Activated CD4-positive, CD25-positive, alpha-beta regulatory T cell treated with anti-CD3 and anti-CD28 coated beads, Interleukin-2, amount 50 U/mL, for 16 hours (primary cell): ENCODE results near the gene FOXE1.

Experiments used
- DNase-seq: peaks from one replicate; pipeline ENCODE4 v3.0.0-alpha.2; 2020; ENCODE audit warnings: low read depth, low spot score

FOXE1 gene

DNA sequence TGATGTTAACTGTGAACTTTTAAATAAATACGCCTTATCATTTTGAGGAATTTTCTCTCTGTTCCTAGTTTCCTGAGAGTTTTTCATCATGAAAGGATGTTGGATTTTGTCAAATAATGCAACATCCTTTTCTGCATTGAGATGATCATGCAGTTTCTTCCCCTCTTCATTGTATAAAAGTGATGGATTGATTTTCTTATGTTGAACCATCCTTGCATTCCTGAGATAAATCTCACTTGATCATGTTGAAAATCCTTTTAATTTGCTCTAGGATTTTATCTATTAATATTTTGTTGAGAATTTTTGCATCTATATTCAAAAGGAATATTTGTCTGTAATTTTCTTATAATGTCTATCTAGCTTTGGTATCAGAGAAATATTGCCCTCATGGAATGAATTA is 13.3 kb downstream of the FOXE1 start:
- no peak for DNase-seq

DNA sequence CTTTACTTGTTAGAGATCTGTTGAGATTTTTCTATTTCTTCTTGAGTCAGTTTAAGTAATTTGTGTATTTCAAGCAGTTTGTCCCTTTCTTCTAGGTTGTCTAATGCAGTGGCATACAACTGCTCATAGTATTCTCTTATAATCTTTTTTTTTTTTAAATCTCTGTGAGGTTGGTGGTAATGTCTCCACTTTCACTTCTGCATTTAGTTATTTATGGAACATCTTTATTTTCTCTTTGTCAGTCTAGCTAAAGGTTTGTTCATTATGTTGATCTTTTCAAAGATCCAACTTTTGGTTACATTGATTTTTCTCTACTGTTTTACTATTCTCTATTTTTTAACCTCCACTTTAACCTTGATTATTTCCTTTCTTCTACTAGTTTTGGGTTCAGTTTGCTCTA is 13.8 kb downstream of the FOXE1 start:
- DNase-seq, result no peak

DNA sequence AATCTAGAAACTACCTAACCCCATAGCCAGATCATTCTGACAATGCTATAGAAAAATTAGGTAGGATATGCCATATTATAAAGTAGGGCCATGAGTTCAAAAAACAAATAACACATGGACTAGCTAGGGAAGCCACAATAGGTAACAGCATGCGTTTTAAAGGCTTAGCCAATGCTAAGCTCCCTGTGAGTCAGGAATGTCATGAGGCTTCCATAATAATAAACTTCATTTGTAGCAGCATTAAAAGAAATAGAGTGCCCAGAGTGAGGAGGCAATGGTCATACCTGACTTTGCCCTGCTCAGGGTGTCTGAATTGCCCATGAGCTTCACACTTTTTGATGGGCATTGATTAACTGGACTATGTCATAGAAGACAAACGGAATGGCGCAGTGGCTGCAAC is 15.8 kb downstream of the FOXE1 start:
- DNase-seq, result no peak

DNA sequence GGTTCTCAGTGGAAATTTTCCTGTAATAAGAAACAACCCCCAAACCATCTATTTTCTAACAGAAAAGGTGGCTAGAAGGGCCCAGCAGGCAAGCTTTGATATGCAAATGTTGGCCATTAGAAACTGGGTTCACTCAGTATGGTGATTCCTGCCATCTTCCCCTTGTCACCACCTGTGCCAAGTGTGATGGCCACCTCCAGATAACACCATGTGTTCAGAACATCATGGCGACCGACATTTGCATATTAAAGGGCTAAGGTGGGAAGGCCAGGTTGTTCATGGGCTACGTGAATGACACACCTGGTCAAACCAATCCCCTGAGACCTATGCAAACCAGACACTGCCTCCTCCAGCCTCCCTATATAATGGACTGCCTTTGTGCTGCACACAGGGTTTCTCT is 20.4 kb downstream of the FOXE1 start:
- DNase-seq, result no peak

DNA sequence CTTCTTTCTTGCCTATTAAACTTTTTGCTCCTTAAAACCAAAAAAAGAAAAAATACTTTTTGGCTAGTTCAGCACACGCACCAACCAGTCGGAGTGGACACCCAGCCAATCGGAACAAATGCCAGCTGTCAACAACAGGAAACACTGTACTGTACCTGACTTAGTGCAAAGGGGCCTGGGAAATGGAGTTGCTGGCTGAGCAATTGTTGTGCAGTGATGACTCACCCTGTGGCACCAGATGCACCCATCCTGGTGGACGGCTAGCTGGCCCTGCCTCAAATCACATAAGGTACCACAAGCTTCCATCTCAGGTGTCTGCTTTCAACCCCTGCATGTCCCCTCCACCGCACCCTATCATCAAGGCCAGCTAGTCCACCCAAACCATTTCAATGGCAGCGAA is 20.9 kb downstream of the FOXE1 start:
- DNase-seq, result no peak

DNA sequence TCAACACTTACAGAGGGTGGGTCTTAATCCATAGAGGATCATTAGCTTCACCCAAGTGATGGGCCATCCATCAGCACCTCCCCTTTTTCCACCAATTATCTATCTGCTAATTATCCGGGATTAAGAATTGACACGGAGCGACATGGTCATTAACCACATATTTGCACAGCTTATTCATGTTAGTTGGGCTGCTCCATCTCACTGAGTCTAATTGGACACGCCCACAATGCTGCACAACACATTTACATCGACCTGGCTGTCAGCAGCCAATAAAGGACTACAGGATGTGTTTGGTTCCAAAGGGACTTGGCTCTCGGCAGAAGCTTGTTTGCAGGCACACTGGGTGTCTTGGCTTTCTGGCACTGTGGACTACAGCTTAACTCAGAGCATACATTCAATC is 21.6 kb downstream of the FOXE1 start:
- no peak for DNase-seq

DNA sequence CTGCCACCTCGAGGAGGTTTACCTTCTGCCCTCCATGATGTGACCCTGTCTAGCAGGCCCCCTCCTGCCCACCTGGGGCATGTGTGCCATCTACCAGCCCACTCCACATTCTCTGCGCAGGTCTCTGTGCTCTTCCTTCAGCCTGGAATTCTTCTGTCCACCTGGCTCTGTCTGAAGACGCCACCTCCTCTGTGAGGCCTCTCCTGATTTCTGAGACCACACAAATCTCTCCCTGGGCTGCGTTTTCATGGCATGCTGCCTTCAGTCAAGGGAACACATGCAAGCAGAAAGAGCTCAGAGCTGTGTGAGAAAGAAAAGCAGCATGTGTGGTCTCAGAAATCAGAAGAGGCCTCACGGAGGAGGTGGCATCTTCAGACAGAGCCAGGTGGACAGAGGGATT is 22.1 kb downstream of the FOXE1 start:
- DNase-seq, result no peak

DNA sequence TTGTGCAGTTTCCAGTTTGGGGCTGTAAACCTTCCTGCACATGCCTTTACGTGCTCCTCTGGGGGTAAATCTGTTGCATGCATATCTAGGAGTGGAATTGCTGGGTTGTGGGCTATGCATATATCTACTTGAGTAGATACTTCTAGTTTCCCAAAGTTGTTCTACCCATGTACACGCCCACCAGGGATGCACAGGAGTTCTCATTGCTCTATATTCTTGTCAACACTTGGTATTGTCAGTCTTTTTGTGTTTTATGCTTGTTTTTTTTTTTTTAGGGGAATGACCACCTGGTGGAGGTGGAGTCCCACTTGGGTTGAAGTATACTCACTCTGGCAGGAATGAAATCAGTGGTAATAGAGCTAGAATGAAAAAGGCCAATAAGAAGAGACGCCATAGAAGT is 23.0 kb downstream of the FOXE1 start:
- DNase-seq, result no peak

DNA sequence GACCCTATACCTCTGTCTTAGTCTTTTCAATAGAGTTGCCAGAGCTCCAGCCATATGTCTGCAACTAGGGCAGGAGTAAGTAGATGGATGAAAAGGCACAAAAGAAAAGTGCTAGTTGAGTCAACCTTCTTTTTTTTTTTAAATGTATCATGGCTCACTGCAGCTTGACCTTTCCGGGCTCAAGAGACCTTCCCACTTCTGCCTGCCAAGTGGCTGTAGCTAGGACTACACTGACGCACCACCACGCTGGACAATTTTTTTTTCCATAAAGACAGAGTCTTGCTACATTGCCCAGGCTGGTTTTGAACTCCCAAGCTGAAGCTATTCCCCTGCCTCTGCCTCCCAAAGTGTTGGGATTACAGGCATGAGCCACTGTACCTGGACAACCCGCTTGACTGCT is 27.3 kb downstream of the FOXE1 start:
- DNase-seq, result no peak

DNA sequence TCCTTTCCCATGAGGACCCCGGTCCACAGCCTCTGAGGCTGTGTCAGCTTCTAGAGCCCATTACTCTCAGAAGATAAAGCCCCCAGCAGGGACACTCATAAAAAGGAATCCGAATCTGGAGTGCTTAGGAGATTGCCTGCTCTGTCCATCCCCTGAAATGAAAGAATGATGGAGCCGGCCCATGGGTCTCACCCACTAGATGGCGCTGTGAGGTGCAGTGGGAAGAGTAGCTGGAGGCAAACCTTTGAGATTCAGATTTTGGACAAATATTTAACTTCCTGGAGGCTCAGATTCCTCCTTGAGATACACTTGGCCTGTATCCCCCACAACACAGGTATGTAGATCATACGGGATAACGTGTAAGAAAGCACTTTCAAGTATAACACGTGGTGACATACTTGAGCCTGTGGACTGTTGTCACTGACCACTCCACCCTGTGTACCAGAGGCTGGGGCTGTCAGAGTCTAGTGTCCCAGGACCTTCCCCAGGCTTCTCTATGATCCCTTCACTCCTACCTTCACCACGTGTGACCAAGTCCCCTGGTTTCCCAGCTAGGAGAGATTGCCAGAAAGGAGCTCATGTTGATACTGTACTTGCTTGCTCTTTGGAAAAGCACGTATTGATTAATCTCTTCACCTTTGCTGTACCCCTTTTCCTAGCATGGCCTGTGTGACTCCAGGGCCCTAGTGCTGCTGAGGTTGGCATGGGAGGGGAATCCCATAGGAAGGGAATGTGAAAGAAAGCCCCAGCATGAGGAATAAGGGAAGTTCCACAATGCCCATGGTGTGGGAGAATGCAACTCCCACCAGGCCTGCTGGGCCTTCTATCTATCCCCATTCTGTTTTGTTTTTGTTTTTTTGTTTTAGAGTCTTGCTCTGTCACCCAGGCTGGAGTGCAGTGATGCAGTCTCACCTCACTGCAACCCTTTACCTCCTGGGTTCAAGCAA is 37.2 kb downstream of the FOXE1 start:
- no peak for DNase-seq

DNA sequence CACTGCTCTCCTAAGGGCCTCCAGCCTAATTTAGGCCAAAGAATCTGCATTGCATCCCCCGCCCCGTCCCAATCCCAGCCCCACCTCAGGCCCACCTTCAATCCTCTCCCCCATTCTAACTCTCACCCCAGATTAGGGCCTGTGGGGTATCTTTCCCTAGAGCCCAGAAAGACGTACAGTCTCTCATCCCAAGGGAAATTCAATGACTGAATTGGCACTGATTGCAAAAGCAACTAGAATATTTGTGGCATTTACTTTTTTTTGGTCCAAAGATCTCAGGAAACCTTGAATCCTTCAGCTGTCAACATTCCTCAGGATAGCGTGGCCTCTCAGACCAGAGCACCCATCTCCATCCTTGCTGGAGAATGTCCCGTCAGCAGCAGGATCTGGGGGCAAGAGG is 38.7 kb downstream of the FOXE1 start:
- no peak for DNase-seq

DNA sequence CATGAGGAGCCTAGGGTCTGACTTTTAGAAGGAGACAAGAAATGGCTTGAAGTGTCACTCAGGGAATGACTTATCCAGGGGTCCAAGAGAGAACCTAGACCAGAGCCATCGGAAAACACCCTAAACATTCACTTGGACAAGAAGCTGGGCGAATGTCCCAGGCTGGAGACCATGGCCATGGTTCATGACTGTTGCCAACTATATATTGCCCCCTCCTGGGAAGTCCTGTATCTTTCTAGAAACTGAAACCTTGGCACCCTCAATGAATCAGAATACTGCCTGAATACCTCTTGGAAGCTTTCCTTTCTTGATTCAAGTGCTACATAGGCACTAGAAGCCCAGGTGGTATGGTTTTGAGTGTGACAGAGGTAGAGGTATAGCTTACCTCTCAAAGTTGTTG is 39.4 kb downstream of the FOXE1 start:
- DNase-seq, result no peak

DNA sequence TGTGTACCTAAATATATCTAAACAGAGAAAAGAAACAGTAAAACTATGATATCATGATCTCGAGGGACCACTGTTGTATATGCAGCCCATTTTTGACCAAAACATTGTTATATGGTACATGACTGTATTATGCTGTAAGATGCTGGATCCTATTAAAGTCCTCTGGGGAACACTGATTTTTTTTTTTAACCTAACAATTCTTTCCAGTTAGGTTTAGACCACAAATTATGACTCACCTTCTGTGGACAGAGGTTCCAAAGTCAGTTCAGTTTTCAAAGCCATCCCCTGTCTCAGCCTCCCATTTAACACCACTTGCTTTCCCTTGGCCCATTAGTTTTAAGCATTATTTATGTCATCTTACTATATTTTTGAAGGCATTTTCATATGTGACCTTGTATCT is 42.2 kb downstream of the FOXE1 start:
- DNase-seq, result no peak

DNA sequence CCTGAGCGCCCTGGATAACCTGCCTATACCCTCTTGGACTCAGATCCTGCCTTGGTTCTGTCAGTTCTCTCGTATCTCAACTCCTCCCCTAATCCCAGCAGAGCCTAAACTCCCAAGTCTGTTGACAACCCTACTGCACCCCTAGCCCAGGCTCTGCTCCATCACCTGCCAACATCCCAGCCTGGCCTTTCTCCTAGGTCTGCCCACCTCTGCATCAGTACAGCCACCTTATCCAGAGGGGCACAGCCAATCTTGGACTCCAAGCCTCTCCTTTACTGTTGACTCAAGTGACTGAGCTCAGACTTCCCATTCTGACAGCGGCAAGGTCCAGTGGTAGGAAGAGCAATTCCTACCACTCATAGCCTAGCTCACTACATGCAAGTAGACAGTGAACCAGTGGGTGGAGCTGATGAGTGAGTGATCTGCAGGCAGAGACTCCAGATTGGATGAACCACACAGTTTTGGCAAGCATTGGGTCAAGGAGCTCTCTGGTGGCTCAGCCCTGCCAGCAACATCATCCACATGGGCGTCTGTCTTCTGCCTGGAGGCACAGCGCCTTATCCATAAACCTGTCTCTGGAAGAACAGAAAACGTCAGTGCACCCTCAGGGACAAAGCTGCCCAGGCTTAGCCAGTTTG is 42.8 kb downstream of the FOXE1 start:
- no peak for DNase-seq

DNA sequence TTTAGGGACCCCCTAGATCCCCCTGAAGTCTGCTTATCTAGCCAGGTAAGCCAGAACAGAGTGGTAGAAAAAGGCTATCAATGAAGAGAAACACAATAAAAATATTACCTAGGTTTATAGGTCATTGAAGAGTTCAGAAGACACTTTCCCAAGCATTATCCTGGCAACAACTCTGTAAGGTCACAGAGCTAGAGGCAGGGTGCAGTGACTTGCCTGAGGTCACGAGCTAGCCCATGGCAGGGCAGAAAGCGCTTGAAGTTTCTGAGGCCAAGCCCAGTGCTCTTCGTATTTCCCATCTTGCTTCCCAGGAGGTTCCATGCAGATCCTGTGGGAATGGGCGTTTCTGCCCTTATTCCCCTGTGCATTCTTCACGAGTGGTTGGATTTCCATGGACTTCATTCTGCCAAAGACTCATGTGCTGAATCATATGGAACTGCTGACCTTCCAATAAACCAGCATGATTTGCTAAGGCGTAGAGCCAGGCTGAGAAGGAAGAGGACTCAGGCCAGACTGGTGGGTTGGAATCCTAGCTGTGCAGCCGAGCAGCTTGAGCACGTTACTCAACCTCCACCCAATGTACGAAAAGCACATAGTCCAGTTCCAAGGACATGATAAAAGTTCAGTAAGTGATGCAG is 47.2 kb downstream of the FOXE1 start:
- no peak for DNase-seq

DNA sequence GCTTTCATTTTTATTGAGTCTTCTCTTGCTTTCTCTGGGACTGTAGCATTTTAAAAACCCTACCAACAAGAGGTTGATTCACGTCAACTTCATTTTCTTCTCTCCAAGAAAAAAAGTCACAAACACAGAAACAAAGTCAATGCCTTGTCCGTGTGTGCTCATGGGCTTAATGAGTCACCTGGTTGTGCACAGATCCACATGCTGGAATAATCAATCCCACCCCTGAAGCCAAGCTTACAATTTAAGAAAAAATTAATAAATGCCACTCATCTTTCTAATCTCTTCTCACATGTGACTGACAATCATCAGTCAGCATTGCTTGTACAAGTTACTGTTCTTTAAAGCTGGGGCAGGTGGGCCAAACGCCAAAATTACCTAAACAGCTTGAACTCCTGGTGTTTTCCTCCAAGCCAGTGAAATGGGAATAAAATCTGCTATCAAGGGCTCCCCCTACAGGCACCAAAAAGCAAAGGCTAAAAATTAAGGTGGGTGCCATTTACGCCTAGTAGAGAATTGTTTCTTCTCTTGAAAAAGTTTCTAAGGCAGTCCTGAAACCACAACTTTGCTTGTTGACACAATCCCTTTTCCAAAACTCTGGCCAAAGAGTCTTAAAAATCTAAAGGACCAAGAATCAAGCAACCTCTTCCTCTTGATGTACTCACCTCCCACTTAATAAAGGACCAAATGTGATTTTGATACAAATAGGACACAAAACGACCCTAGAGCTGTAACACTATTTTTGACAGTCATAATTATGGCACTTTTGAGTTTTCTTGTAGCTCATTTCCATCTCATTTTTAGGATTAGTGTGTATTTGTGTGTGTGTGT is 47.9 kb downstream of the FOXE1 start:
- DNase-seq, result no peak

DNA sequence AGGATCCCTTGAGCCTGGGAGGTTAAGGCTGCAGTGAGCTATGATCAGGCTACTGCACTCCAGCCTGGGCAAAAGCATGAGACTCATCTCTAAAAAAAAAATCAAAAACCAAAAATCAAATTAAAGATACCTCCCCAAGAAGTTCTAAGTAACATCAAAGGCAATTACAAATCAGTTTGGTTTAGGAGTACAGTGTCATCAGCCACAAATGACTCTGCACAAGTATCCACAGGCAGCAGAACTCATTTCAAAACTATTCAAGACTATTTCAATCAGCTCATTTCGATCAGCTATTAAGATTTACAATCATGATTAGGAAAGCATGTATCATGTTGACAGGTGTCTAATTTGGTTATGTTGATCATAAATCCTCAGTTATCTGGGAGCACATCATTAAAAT is 50.2 kb downstream of the FOXE1 start:
- DNase-seq, result no peak

DNA sequence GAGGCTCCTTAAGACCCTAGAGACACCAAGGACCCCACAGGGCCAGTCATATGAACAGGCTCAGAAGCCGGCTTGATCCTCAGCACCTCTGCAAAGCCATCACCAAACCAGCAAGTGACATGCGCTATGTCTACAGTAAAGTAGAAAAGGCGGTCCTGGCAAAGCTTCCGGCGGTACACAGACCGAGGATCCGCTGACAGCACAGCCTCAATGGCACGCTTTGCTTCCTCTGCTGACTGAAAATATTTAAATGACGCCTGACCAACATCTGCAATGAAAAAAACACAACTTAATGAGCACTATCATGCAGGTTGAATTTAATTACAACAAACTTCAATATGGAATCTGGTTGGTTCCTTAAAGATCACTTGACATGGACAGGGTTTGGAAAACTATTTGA is 51.7 kb downstream of the FOXE1 start:
- no peak for DNase-seq

DNA sequence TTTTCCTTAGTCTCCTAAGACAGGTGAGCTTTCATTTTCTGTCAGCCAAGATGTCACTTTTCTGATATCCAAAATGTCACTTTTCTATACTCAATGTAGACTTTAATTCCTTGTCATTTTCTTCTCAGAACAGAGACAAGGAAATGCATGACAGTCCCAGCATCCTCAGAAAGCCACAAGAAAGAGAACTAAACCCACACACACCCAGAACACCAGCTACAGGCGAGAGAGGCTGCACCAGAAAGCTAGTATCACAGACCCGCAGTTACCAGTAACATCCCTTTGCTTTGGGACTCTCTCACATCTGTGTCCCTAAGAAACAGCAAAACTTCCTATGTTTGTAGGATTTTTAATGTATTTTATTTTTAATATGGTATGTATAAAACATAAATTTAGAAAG is 52.2 kb downstream of the FOXE1 start:
- DNase-seq, result no peak
